H9 (cell line): ENCODE measurements around the gene AWAT2. TPM values are rescaled to one million over a fixed set of nuclear protein-coding genes. Genes with fewer than 3 reads are reported as not detected.

Source experiments
- DNase-seq: peaks from one replicate; pipeline ENCODE4 v3.0.0-alpha.2; 2017
- H2AFZ ChIP-seq: one replicate; pipeline ENCODE4 v1.6.1; 2013; ENCODE audit warnings: mild to moderate bottlenecking, low read length, control low read depth, moderate library complexity
- H2AK5ac ChIP-seq: 2 replicates; pipeline ENCODE4 v1.6.1; 2013; ENCODE audit warnings: low read length, control low read depth, mixed read lengths; ENCODE audit not compliant: insufficient read length
- H2BK120ac ChIP-seq: one replicate; pipeline ENCODE4 v1.6.1; 2013; ENCODE audit warnings: low read depth, mild to moderate bottlenecking, low read length, control low read depth, inconsistent platforms; ENCODE audit not compliant: poor library complexity, severe bottlenecking
- H2BK12ac ChIP-seq: 2 replicates; pipeline ENCODE4 v1.6.1; 2013; ENCODE audit warnings: low read length, control low read depth, mixed read lengths, low read depth; ENCODE audit not compliant: insufficient read length
- H2BK15ac ChIP-seq: 2 replicates; pipeline ENCODE4 v1.6.1; 2013; ENCODE audit warnings: low read depth, low read length, control low read depth
- H2BK20ac ChIP-seq: one replicate; pipeline ENCODE4 v1.6.1; 2013; ENCODE audit warnings: low read depth, mild to moderate bottlenecking, low read length, control low read depth, inconsistent platforms; ENCODE audit not compliant: poor library complexity, severe bottlenecking
- H2BK5ac ChIP-seq: 2 replicates; pipeline ENCODE4 v1.6.1; 2013; ENCODE audit warnings: low read length, control low read depth, mixed read lengths; ENCODE audit not compliant: insufficient read length
- H3K14ac ChIP-seq: 2 replicates; pipeline ENCODE4 v1.6.1; 2013; ENCODE audit warnings: low read length, control low read depth; ENCODE audit not compliant: insufficient read depth
- H3K18ac ChIP-seq: 2 replicates; pipeline ENCODE4 v1.6.1; 2013; ENCODE audit warnings: low read depth, mild to moderate bottlenecking, mixed read lengths, low read length, control low read depth; ENCODE audit not compliant: insufficient read length
- H3K23ac ChIP-seq: 2 replicates; pipeline ENCODE4 v1.6.1; 2013; ENCODE audit warnings: low read length, control low read depth, mixed read lengths, low read depth; ENCODE audit not compliant: insufficient read length
- H3K23me2 ChIP-seq: 2 replicates; pipeline ENCODE4 v1.6.1; 2013; ENCODE audit warnings: low read depth, mild to moderate bottlenecking, mixed read lengths, low read length, control low read depth; ENCODE audit not compliant: insufficient read length, poor library complexity, severe bottlenecking
- H3K27ac ChIP-seq: 2 replicates; pipeline ENCODE4 v1.5.1; 2013; ENCODE audit warnings: low read length, control low read depth, mixed read lengths, low read depth; ENCODE audit not compliant: insufficient read length
- H3K27me3 ChIP-seq: 2 replicates; pipeline ENCODE4 v1.6.1; 2013; ENCODE audit warnings: low read length, control low read depth, inconsistent platforms; ENCODE audit not compliant: insufficient read depth
- H3K4ac ChIP-seq: 2 replicates; pipeline ENCODE4 v1.6.1; 2013; ENCODE audit warnings: low read depth, mild to moderate bottlenecking, control low read depth, inconsistent platforms, low read length, moderate library complexity
- H3K4me1 ChIP-seq: 2 replicates; pipeline ENCODE4 v1.6.1; 2013; ENCODE audit warnings: low read length, control low read depth, inconsistent platforms; ENCODE audit not compliant: insufficient read depth
- H3K4me2 ChIP-seq: 2 replicates; pipeline ENCODE4 v1.6.1; 2013; ENCODE audit warnings: low read length, control low read depth, mixed read lengths; ENCODE audit not compliant: insufficient read length, insufficient read depth
- H3K56ac ChIP-seq: 2 replicates; pipeline ENCODE4 v1.6.1; 2013; ENCODE audit warnings: low read depth, mild to moderate bottlenecking, mixed read lengths, low read length, control low read depth; ENCODE audit not compliant: insufficient read length
- H3K79me1 ChIP-seq: 2 replicates; pipeline ENCODE4 v1.6.1; 2013; ENCODE audit warnings: low read depth, mild to moderate bottlenecking, moderate library complexity, low read length, control low read depth, inconsistent platforms; ENCODE audit not compliant: insufficient read depth, poor library complexity, severe bottlenecking
- H3K79me2 ChIP-seq: 2 replicates; pipeline ENCODE4 v1.6.1; 2013; ENCODE audit warnings: low read length, control low read depth, inconsistent platforms; ENCODE audit not compliant: insufficient read depth
- H3K9ac ChIP-seq: 2 replicates; pipeline ENCODE4 v1.6.1; 2013; ENCODE audit warnings: low read length, control low read depth, mixed read lengths; ENCODE audit not compliant: insufficient read length; ENCODE audit errors: extremely low read depth
- H3K9me3 ChIP-seq: one replicate; pipeline ENCODE4 v1.6.1; 2013; ENCODE audit warnings: low read depth, low read length, inconsistent platforms; ENCODE audit not compliant: control insufficient read depth
- H3T11ph ChIP-seq: one replicate; pipeline ENCODE4 v1.6.1; 2013; ENCODE audit warnings: mild to moderate bottlenecking, low read length, control low read depth, inconsistent platforms
- H4K20me1 ChIP-seq: one replicate; pipeline ENCODE4 v1.6.1; 2013; ENCODE audit not compliant: control insufficient read depth, insufficient read length, insufficient read depth
- H4K5ac ChIP-seq: 2 replicates; pipeline ENCODE4 v1.6.1; 2013; ENCODE audit warnings: low read depth, mild to moderate bottlenecking, mixed read lengths, low read length, control low read depth; ENCODE audit not compliant: insufficient read length
- H4K8ac ChIP-seq: replicated peaks from 2 replicates; pipeline ENCODE4 v1.6.1; 2013; ENCODE audit warnings: low read length, control low read depth, mixed read lengths, low read depth; ENCODE audit not compliant: insufficient read length
- H4K91ac ChIP-seq: 2 replicates; pipeline ENCODE4 v1.6.1; 2013; ENCODE audit warnings: low read depth, mild to moderate bottlenecking, moderate library complexity, mixed read lengths, low read length, control low read depth; ENCODE audit not compliant: insufficient read length
- H3K27ac Mint-ChIP-seq, 3 experiments: 2 replicates in 2 of 3; 3 replicates in 1 of 3; pipeline ENCODE4 v1.8.0; 2020 to 2021; ENCODE audit warnings: mixed read lengths in 3 of 3, mild to moderate bottlenecking in 1 of 3, moderate library complexity in 1 of 3
- H3K27me3 Mint-ChIP-seq: 2 replicates; pipeline ENCODE4 v1.8.0; 2021; ENCODE audit warnings: low read depth, mild to moderate bottlenecking, moderate library complexity, mixed read lengths
- H3K36me3 Mint-ChIP-seq, 3 experiments: 2 replicates in 2 of 3; 3 replicates in 1 of 3; pipeline ENCODE4 v1.8.0; 2020 to 2021; ENCODE audit warnings: low read depth in 3 of 3, mixed read lengths in 3 of 3; ENCODE audit not compliant: insufficient read depth in 1 of 3
- H3K4me1 Mint-ChIP-seq, 2 experiments: 2 replicates each; pipeline ENCODE4 v1.8.0; 2020; ENCODE audit warnings: mixed read lengths in 2 of 2
- H3K4me3 Mint-ChIP-seq, 2 experiments: 2 replicates in 1 of 2; 3 replicates in 1 of 2; pipeline ENCODE4 v1.8.0; 2020 to 2021; ENCODE audit warnings: mild to moderate bottlenecking in 2 of 2, mixed read lengths in 2 of 2, moderate library complexity in 1 of 2
- H3K9me3 Mint-ChIP-seq, 2 experiments: 2 replicates in 1 of 2; 3 replicates in 1 of 2; pipeline ENCODE4 v1.8.0; 2020; ENCODE audit warnings: mild to moderate bottlenecking in 2 of 2, mixed read lengths in 2 of 2, moderate library complexity in 1 of 2
- WGBS: extraction: QIAGEN DNeasy Blood & Tissue Kit; methylation state at CpG from one replicate; pipeline ENCODE4 v1.1.7; 2013; ENCODE audit warnings: missing lambda C conversion rate, low lambda C conversion rate, mixed read lengths; ENCODE audit not compliant: insufficient read length; ENCODE audit errors: extremely low coverage; 5-methylcytosine and 5-hydroxymethylcytosine counted together
- total RNA-seq: library from RNA; stranded (reverse); gene quantifications from 2 replicates; pipeline ENCODE4 v1.2.1, GENCODE V29; 2021
- TF ChIP-seq, protein P1 (sequence below): fragments of 200-600 bp; sonication (generic); conservative IDR thresholded peaks from 3 replicates; pipeline ENCODE4 v1.8.0; 2021; ENCODE audit warnings: antibody characterized with exemption, mild to moderate bottlenecking

The AWAT2 gene
- total RNA-seq, 1 experiment from 2014 or later, result not detected

- Histone ChIP-seq H3K27ac (no peak overlapping the region), H4K8ac (no peak overlapping the region), H2BK120ac (no peak overlapping the region), H2BK15ac (no peak overlapping the region), H3K9me3 (peaks cover 61% of the 10 kb centered on the region), H3K14ac (no peak overlapping the region), H4K5ac (no peak overlapping the region), H4K91ac (no peak overlapping the region), H2AK5ac (no peak overlapping the region), H2BK5ac (no peak overlapping the region), H3K27me3 (no peaks in the 10 kb centered on the region), H3K79me1 (no peaks in the 10 kb centered on the region), H3K79me2 (no peaks in the 10 kb centered on the region), H3K4ac (no peak overlapping the region), H4K20me1 (no peaks in the 10 kb centered on the region), H2BK20ac (no peak overlapping the region), H3T11ph (no peak overlapping the region), H3K18ac (no peak overlapping the region), H3K56ac (no peak overlapping the region), H2AFZ (no peak overlapping the region), H3K23ac (no peak overlapping the region), H3K4me1 (no peaks in the 10 kb centered on the region), H3K23me2 (no peaks in the 10 kb centered on the region), H3K4me2 (no peak overlapping the region), H3K9ac (no peak overlapping the region), H2BK12ac (no peak overlapping the region)
- peaks cover under 1 to 1% of the 10 kb centered on the region in 2 experiments for H3K4me1 Mint-ChIP-seq
- H3K36me3 Mint-ChIP-seq, result peaks cover 0 to 16% (median 4%) of the 10 kb centered on the region in 3 experiments; a peak in 4 of 7 replicates
- peaks cover 2% of the 10 kb centered on the region; the same call in 1 of the 2 replicates for H3K27me3 Mint-ChIP-seq
- no peak overlapping the region for H3K4me3 Mint-ChIP-seq
- WGBS, result no CpG with 5 or more reads among the region's 1 CpG
- TF ChIP-seq, protein P1, sequence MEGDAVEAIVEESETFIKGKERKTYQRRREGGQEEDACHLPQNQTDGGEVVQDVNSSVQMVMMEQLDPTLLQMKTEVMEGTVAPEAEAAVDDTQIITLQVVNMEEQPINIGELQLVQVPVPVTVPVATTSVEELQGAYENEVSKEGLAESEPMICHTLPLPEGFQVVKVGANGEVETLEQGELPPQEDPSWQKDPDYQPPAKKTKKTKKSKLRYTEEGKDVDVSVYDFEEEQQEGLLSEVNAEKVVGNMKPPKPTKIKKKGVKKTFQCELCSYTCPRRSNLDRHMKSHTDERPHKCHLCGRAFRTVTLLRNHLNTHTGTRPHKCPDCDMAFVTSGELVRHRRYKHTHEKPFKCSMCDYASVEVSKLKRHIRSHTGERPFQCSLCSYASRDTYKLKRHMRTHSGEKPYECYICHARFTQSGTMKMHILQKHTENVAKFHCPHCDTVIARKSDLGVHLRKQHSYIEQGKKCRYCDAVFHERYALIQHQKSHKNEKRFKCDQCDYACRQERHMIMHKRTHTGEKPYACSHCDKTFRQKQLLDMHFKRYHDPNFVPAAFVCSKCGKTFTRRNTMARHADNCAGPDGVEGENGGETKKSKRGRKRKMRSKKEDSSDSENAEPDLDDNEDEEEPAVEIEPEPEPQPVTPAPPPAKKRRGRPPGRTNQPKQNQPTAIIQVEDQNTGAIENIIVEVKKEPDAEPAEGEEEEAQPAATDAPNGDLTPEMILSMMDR, result no peak
- H3K27ac Mint-ChIP-seq, result no peak overlapping the region
- no peak for DNase-seq
- peaks cover 63 to 68% of the 10 kb centered on the region in 2 experiments for H3K9me3 Mint-ChIP-seq
These were observed 10.8 kb downstream of the AWAT2 start for GRCh38 chrX:70038951-70039350.
